Measurements from ENCODE around the gene MESP1. TPM values are rescaled to one million over a fixed set of nuclear protein-coding genes. Genes with fewer than 3 reads are reported as not detected.
"Not testable (repeated sequence)": the region's sequence is repeated elsewhere in the genome, so short reads cannot be mapped to it uniquely, and the experiment has no call there.

The MESP1 gene, protein sequence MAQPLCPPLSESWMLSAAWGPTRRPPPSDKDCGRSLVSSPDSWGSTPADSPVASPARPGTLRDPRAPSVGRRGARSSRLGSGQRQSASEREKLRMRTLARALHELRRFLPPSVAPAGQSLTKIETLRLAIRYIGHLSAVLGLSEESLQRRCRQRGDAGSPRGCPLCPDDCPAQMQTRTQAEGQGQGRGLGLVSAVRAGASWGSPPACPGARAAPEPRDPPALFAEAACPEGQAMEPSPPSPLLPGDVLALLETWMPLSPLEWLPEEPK
- total RNA-seq, result 1 to 10 TPM; 4.4 to 6.6 TPM

DNA sequence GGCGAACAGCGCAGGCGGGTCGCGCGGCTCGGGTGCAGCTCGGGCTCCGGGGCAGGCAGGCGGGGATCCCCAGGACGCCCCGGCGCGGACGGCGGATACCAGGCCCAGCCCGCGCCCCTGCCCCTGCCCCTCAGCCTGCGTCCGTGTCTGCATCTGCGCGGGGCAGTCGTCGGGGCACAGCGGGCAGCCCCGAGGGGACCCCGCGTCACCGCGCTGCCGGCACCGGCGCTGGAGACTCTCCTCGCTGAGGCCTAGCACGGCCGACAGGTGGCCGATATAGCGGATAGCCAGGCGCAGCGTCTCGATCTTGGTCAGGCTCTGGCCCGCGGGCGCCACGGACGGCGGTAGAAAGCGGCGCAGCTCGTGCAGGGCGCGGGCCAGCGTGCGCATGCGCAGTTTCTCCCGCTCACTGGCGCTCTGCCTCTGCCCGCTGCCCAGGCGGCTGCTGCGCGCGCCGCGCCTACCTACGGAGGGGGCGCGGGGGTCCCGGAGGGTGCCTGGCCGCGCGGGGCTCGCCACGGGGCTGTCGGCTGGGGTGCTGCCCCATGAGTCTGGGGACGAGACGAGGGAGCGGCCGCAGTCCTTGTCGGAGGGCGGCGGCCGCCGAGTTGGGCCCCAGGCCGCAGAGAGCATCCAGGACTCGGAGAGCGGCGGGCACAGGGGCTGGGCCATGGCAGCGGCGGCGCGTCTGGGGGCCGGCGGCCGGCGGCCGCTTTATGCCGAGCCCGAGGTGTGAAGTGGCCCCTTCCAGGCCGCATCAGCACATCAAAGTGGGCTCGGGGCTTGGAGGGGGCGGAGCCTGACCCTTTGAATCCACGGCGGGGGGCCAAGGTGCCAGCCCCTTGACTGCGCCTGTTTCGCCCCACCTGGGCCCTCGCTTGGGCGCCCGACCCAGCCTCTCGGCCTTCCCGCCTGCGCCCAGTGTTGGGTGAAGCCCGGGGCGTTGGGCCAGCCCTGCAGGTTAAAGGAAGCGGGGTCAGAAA lies at the start of gene MESP1:
MESP1 (minus strand) TSS at position 690 of the 983 bp plus-strand sequence; CDS start at position 672, 18 bp downstream.
- Mint-ChIP-seq H3K9me3 (no peaks in the 10 kb centered on the region), H3K27me3 (ENCODE audit: low read depth) (peaks cover 16% of the 10 kb centered on the region), H3K27ac (no peak within 1 kb of the TSS), H3K36me3 (ENCODE audit: low read depth) (no peaks in the 10 kb centered on the region), H3K4me1 (ENCODE audit: low read depth) (peaks cover 5% of the 10 kb centered on the region), H3K4me3 (peak within 1 kb of the TSS; percentile 77)
- peak; percentile 89 for DNase-seq
- intact Hi-C loops (cut with micrococcal nuclease), result loop anchor here (5.0 kb wide), 1 partner anchor 141 kb away; the partner anchor contains the start of gene AP3S2
- CTCF ChIA-PET, result interaction anchor here (0.6 to 3.7 kb wide), 5 partner anchors 10 to 372 kb away, joined by 3 to 25 read pairs (median 3); no protein-coding TSS in a partner anchor

DNA sequence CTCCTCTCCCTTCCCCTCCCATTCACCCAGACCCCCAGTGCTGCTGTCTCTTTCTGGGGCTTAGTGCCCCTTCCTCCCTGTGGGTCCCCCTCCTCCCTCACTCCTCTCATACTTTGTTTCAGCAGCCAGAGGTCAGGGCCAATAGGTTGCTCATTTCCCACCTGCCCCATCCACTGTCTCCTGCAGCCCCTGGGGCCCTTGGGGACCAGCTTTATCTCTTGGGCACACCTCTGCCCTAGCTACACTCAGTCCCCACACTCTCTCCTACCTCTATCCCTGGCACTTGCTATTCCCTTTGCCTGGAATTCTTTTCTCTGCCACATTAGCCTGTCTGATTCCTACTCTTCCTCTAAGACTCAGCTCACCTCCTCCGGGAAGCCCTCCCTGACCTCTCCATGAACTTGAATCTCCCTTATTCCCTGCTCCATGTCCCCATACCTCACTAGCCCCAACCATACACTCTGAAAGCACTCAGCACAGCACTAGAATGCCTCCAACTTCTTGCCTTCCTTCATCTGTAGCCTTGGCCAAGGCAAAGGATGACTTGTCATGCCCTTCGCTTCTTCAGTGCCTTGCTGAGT lies 49.0 kb upstream of the MESP1 start:
- DNase-seq, result no peak
- Mint-ChIP-seq H3K27ac (no peak overlapping the region), H3K9me3 (peaks cover 10% of the 10 kb centered on the region), H3K27me3 (ENCODE audit: low read depth) (peaks cover 3% of the 10 kb centered on the region), H3K36me3 (ENCODE audit: low read depth) (no peaks in the 10 kb centered on the region), H3K4me1 (ENCODE audit: low read depth) (no peaks in the 10 kb centered on the region), H3K4me3 (no peak overlapping the region)
- CTCF ChIA-PET, result no interaction called here
- intact Hi-C loops (cut with micrococcal nuclease), result no loop called here

DNA sequence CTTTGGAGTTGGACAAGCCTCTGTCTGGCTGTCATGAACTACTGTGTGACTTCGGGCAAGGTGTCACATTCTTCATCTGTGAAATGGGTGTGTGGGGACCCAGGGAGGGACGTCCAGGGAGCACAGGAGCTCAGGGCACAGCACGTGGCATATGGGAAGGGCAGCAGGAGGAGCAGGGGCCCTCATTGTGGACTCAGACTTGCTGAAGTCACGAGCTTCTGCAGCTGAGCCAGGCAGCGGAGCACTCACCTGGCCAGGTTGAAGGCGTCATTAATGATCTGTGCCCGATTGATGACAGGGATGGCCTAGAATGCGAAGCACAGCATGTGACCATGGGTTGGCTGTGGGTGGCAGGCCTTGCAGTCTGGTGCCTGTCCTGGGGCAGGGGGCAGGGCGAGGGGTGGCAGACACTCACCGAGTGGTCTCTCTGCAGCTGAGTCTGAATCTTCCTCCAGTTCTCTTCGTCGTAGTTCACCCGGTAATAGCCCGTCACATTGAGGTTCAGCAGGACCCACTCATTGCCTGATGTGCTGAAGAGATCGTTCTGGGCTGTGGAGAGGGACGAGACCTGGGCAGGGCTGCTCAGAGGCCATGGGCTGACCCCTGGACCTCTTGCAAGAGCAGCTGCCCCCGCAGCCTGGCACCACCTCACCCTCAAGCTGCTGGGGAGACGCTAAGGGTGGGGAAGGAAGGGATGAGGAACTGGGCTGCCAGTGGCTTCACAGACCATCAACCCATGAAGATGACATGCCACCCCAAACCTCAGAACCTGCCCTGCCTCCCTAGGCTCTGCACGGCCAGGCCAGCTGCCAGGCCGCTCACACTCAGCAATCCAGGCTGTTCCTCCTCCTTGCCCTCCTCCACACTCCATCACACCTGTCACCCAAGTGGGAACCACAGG lies 48.2 kb upstream of the MESP1 start:
- Mint-ChIP-seq H3K27me3 (ENCODE audit: low read depth) (peaks cover 3% of the 10 kb centered on the region), H3K27ac (no peak overlapping the region), H3K4me1 (ENCODE audit: low read depth) (no peaks in the 10 kb centered on the region), H3K36me3 (ENCODE audit: low read depth) (no peaks in the 10 kb centered on the region), H3K4me3 (no peak overlapping the region), H3K9me3 (peaks cover 10% of the 10 kb centered on the region)
- CTCF ChIA-PET, result no interaction called here
- DNase-seq, result no peak
- intact Hi-C loops (cut with micrococcal nuclease), result no loop called here

DNA sequence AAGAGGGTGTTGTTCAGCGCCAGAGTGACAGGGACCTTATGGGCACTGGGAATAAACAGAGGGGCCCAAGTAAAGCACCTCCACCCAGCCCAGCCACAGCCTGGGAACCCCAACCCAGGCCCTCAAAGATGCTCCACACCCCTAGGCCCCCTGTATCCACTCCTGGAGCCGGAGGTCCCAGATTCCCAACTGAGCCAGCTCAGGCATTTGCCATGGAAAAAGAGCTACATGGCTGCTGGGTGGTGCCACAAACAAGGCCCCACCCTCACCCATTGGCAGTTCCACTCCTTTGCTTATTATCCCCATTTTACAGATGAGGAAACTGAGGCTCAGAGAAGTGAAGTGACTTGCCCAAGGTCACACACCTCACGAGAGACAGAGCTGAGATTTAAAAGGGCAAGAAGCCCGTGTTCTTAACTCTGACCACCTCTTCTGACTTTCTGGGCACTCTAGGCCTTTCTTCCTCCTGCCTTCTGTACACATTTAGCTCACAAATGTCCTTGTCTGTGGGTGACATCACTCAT lies 46.7 kb upstream of the MESP1 start:
- CTCF ChIA-PET, result interaction anchor here (1.1 kb wide), 1 partner anchor 37 kb away, joined by 4 read pairs; no protein-coding TSS in a partner anchor
- no peaks in the 10 kb centered on the region for H3K36me3 Mint-ChIP-seq (ENCODE audit: low read depth)

DNA sequence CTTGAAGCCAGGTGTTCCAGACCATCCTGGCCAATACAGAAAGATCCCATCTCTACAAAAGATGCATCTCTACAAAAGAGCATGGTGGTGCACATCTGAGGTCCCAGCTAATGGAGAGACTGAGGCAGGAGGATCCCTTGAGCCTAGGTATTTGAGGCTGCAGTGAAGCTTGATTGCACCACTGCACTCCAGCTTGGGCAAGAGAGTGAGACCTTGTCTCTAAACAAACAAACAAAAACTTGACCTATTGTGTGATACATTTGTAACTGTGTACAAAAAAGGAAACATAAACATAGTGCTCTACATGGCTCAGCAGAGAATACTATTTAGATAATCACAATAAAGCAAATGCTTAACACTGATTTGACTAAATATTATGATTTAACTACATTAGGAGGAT lies 44.9 kb upstream of the MESP1 start:
- CTCF ChIA-PET, result interaction anchor here (1.0 to 1.4 kb wide), 2 partner anchors 34 to 396 kb away, joined by 3 to 6 read pairs; no protein-coding TSS in a partner anchor
- peaks cover 10% of the 10 kb centered on the region for H3K9me3 Mint-ChIP-seq
- H3K4me1 Mint-ChIP-seq (ENCODE audit: low read depth), result no peaks in the 10 kb centered on the region
- no peak overlapping the region for H3K4me3 Mint-ChIP-seq
- intact Hi-C loops (cut with micrococcal nuclease), result no loop called here
- H3K36me3 Mint-ChIP-seq (ENCODE audit: low read depth), result no peaks in the 10 kb centered on the region
- peaks cover 3% of the 10 kb centered on the region for H3K27me3 Mint-ChIP-seq (ENCODE audit: low read depth)
- no peak overlapping the region for H3K27ac Mint-ChIP-seq
- DNase-seq, result no peak

More for the DNA sequence above, 46.7 kb upstream of the MESP1 start:
- H3K4me1 Mint-ChIP-seq (ENCODE audit: low read depth), result no peaks in the 10 kb centered on the region
- no peak overlapping the region for H3K4me3 Mint-ChIP-seq
- H3K27me3 Mint-ChIP-seq (ENCODE audit: low read depth), result peaks cover 3% of the 10 kb centered on the region
- peaks cover 10% of the 10 kb centered on the region for H3K9me3 Mint-ChIP-seq
- no peak overlapping the region for H3K27ac Mint-ChIP-seq
- no peak for DNase-seq
- intact Hi-C loops (cut with micrococcal nuclease), result no loop called here

DNA sequence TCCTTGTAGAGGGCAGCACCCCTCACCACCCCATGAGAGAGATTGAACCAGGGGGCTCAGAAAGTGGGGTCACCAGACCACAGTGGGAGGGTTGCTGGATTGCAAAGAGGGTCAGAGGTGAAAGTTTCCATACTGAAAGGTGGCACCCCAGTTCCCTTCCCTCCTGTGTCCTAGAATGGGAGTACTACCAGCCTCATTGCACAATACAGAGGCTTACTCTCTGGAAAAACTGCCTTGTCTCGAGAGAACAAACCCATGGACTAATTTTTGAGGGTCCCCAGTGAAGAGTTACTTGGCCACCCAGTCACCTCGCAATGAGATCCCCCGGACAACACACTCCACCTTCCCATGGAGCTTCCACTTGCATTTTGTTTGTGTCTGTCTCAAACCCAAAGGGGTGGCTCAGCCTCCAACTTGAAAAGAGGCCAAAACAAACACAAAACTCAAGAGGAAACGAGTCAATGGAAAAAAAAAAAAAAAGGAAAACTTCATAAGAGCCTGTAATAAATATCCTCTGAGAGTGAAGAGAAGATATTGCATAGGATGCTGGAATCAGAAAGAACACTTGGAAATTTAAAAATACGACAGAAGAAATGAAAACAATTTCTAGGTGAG lies 43.7 kb upstream of the MESP1 start:
- no peak for DNase-seq
- CTCF ChIA-PET, result interaction anchor here (0.7 kb wide), 1 partner anchor 92 kb away, joined by 10 read pairs; no protein-coding TSS in a partner anchor
- Mint-ChIP-seq H3K27ac (no peak overlapping the region), H3K27me3 (ENCODE audit: low read depth) (peaks cover 3% of the 10 kb centered on the region), H3K9me3 (peaks cover 10% of the 10 kb centered on the region), H3K36me3 (ENCODE audit: low read depth) (no peaks in the 10 kb centered on the region), H3K4me1 (ENCODE audit: low read depth) (no peaks in the 10 kb centered on the region), H3K4me3 (no peak overlapping the region)
- intact Hi-C loops (cut with micrococcal nuclease), result no loop called here

DNA sequence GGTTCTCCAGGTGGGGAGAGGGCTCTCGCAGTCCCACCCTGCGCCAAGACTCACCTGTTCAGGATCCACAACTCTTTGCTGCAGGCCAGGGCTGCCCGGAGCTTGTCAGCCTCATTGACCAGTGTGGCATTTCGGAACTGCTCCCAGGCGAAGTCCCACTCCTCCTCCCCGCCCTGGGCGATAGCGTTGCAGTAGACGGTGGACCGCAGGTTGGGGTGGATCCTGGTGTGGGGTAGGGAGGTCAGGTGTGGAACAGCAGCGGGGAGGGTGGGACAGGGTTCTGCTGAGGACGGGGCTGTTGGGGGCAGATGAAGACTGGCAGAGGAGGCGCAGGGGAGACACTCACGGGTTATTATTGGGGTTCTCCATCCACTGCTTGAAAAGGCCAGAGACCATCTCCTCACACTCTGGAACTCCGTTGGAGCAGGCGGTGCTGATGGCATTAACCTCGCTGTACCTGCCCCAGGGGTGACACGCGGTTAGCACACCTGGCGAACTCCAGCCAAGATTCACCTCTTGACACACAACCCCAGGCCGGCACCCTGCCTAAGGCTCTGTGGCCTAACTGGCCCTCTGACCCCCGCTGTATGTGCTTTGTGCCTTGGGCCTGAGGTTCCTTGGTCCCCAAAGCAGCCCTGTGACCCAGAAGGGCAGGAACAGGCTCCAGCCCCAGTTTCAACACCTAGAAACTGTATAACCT lies 41.2 kb upstream of the MESP1 start:
- no peaks in the 10 kb centered on the region for H3K36me3 Mint-ChIP-seq (ENCODE audit: low read depth)
- intact Hi-C loops (cut with micrococcal nuclease), result no loop called here
- H3K27ac Mint-ChIP-seq, result no peak overlapping the region
- peaks cover 6% of the 10 kb centered on the region for H3K27me3 Mint-ChIP-seq (ENCODE audit: low read depth)
- no peaks in the 10 kb centered on the region for H3K4me1 Mint-ChIP-seq (ENCODE audit: low read depth)
- CTCF ChIA-PET, result no interaction called here
- no peak overlapping the region for H3K4me3 Mint-ChIP-seq
- peaks cover 17% of the 10 kb centered on the region for H3K9me3 Mint-ChIP-seq
- DNase-seq, result no peak

DNA sequence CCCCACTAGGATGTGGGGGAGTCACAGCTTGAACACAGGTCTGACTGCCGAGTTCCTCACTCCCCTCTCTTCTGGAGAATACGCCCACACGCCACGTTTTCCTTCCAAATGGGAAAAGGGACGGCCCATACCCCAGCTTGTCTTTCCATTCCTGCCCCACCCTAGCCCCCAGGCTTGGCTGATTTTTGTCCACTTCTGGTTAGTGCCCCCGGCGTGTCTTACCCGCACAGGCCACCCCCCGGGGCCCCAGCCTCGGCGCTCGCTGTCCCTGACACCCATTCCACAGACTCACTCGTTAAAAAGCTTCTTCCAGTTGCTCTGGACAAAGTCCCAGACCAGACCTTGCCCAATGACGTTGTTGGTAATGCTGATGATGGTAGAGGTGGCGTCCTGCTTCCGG lies 39.6 kb upstream of the MESP1 start:
- peaks cover 6% of the 10 kb centered on the region for H3K27me3 Mint-ChIP-seq (ENCODE audit: low read depth)
- H3K27ac Mint-ChIP-seq, result no peak overlapping the region
- no peak for DNase-seq
- CTCF ChIA-PET, result no interaction called here
- no peaks in the 10 kb centered on the region for H3K36me3 Mint-ChIP-seq (ENCODE audit: low read depth)
- intact Hi-C loops (cut with micrococcal nuclease), result no loop called here
- H3K4me1 Mint-ChIP-seq (ENCODE audit: low read depth), result no peaks in the 10 kb centered on the region
- peaks cover 9% of the 10 kb centered on the region for H3K9me3 Mint-ChIP-seq
- no peak overlapping the region for H3K4me3 Mint-ChIP-seq

DNA sequence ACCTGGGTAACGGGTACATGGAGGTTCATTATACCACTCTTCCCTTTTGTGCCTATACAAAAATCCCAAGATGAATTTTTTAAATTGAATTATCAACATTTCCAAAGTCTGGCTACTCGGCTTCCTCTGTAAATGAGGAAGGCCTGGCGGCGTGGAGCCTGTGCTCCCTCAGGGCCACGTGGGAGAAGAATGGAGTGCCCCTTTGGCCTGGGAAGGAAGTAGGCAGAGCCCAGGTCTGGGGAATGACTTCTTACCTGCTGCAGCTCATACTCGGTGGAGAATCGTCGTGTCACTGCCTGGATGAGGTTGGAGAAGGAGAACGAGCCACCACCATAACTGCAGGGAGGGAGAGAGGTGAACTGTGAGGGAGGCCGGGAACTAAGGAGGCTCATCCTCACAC lies 39.2 kb upstream of the MESP1 start:
- H3K4me3 Mint-ChIP-seq, result no peak overlapping the region
- CTCF ChIA-PET, result no interaction called here
- H3K4me1 Mint-ChIP-seq (ENCODE audit: low read depth), result no peaks in the 10 kb centered on the region
- DNase-seq, result no peak
- no peak overlapping the region for H3K27ac Mint-ChIP-seq
- H3K27me3 Mint-ChIP-seq (ENCODE audit: low read depth), result peaks cover 6% of the 10 kb centered on the region
- H3K36me3 Mint-ChIP-seq (ENCODE audit: low read depth), result no peaks in the 10 kb centered on the region
- intact Hi-C loops (cut with micrococcal nuclease), result no loop called here
- H3K9me3 Mint-ChIP-seq, result peaks cover 8% of the 10 kb centered on the region

DNA sequence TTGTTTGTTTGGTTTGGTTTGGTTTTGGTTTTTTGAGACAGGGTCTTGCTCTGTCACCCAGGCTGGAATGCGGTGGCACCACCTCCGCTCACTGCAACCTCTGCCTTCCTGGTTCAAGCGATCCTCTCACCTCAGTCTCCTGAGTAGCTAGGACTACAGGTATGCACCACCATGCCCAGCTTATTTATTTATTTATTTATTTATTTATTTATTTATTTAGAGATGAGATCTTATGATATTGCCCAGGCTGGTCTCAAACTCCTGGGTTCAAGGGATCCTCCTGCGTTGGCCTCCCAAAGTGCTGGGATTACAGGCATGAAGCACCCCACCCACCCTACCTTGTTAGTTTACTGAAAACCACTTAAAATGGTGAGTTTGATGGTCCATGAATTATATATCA lies 37.5 kb upstream of the MESP1 start:
- not testable (repeated sequence) for H3K4me1 Mint-ChIP-seq (ENCODE audit: low read depth); H3K27ac Mint-ChIP-seq

DNA sequence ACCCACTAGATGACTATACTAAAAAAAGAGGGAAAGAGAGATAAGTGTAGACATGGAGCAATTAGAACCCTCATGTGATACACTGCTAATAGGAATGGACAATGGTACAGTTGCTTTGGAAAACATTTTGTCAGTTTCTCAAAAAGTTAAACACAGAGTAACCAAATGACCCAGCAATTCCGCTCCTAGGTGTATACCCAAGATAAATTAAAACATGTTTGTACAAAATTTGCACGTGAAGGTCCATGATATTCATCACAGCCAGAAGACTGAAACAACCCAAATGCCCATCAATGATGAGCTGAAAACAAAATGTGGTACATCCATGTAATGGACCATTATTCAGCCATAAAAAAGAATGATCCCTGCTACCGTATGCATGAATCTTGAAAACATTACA lies 36.9 kb upstream of the MESP1 start:
- peaks cover 8% of the 10 kb centered on the region for H3K9me3 Mint-ChIP-seq
- CTCF ChIA-PET, result no interaction called here

More for the DNA sequence above, 37.5 kb upstream of the MESP1 start:
- H3K27me3 Mint-ChIP-seq (ENCODE audit: low read depth); DNase-seq; H3K4me3 Mint-ChIP-seq; H3K36me3 Mint-ChIP-seq (ENCODE audit: low read depth); H3K9me3 Mint-ChIP-seq; intact Hi-C loops (cut with micrococcal nuclease): not testable (repeated sequence)
- CTCF ChIA-PET, result interaction anchor here (1.3 kb wide), 1 partner anchor 27 kb away, joined by 5 read pairs; no protein-coding TSS in a partner anchor

More for the DNA sequence above, 36.9 kb upstream of the MESP1 start:
- no peak overlapping the region for H3K4me3 Mint-ChIP-seq
- no peak overlapping the region for H3K27ac Mint-ChIP-seq
- H3K4me1 Mint-ChIP-seq (ENCODE audit: low read depth), result no peaks in the 10 kb centered on the region
- peaks cover 10% of the 10 kb centered on the region for H3K27me3 Mint-ChIP-seq (ENCODE audit: low read depth)
- intact Hi-C loops (cut with micrococcal nuclease), result no loop called here
- DNase-seq, result no peak
- H3K36me3 Mint-ChIP-seq (ENCODE audit: low read depth), result no peaks in the 10 kb centered on the region
